GM18505 (cell line): ENCODE measurements around the gene HNMT.

ENCODE experiments used
- ATAC-seq: cut with Tn5 transposase; IDR thresholded peaks from one replicate; pipeline ENCODE4 v1.9.1; 2021; ENCODE audit not compliant: unreplicated experiment
- POLR2A ChIP-seq: IDR thresholded peaks from 4 replicates; pipeline ENCODE4 v1.6.1; 2011; ENCODE audit warnings: borderline replicate concordance; ENCODE audit not compliant: insufficient read depth, insufficient read length; ENCODE audit errors: extremely low read depth

HNMT gene

GRCh38 chr2:137997733-137998132 lies 33.5 kb downstream of the HNMT start:
- no peak for ATAC-seq
- no peak for TF ChIP-seq POLR2A

- no peak for TF ChIP-seq POLR2A
- no peak for ATAC-seq
These were observed 34.2 kb downstream of the HNMT start for GRCh38 chr2:137998503-137998902.

- TF ChIP-seq POLR2A, result no peak
- ATAC-seq, result no peak
These were observed 35.0 kb downstream of the HNMT start for GRCh38 chr2:137999273-137999672.

GRCh38 chr2:138000009-138000408 lies 35.7 kb downstream of the HNMT start:
- TF ChIP-seq POLR2A, result no peak
- no peak for ATAC-seq

- ATAC-seq, result no peak
- TF ChIP-seq POLR2A, result no peak
These were observed 36.5 kb downstream of the HNMT start for GRCh38 chr2:138000796-138001195.

GRCh38 chr2:138003411-138003810 lies 39.1 kb downstream of the HNMT start:
- ATAC-seq, result no peak
- TF ChIP-seq POLR2A, result no peak

- ATAC-seq, result no peak
These were observed 43.2 kb downstream of the HNMT start for GRCh38 chr2:138007431-138007830.

GRCh38 chr2:138009622-138010021 lies 45.3 kb downstream of the HNMT start:
- no peak for TF ChIP-seq POLR2A
- no peak for ATAC-seq

More at GRCh38 chr2:138007431-138007830, 43.2 kb downstream of the HNMT start:
- TF ChIP-seq POLR2A, result no peak

GRCh38 chr2:138010890-138011289 lies 46.6 kb downstream of the HNMT start:
- TF ChIP-seq POLR2A, result no peak
- no peak for ATAC-seq

GRCh38 chr2:138012082-138012481 lies 47.8 kb downstream of the HNMT start:
- TF ChIP-seq POLR2A, result no peak
- no peak for ATAC-seq

- TF ChIP-seq POLR2A, result no peak
- ATAC-seq, result no peak
These were observed 48.7 kb downstream of the HNMT start for GRCh38 chr2:138012968-138013367.

- no peak for ATAC-seq
- TF ChIP-seq POLR2A, result no peak
These were observed 49.4 kb downstream of the HNMT start for GRCh38 chr2:138013639-138014038.

GRCh38 chr2:138015494-138015893 lies 51.2 kb downstream of the HNMT start:
- TF ChIP-seq POLR2A, result no peak
- no peak for ATAC-seq

GRCh38 chr2:138016351-138017087 lies 52.2 kb downstream of the HNMT start:
- ATAC-seq, result no peak
- TF ChIP-seq POLR2A, result no peak
